Breast epithelium (tissue), 4 donors: ENCODE measurements around the gene SLC22A31. TPM values are rescaled to one million over a fixed set of nuclear protein-coding genes. Genes with fewer than 3 reads are reported as not detected.

Experiments used
- DNase-seq, 2 donors: peaks; one replicate each; pipeline ENCODE4 v3.0.0-alpha.2; 2019; ENCODE audit warnings: low spot score in 2 of 2
- H3K27ac ChIP-seq, 2 donors: fragments of 200-600 bp; sonication (generic) in 1 of 2; one replicate each; pipeline ENCODE4 v1.5.1; 2016 to 2019; ENCODE audit warnings: mild to moderate bottlenecking in 1 of 2
- H3K27me3 ChIP-seq, 2 donors: fragments of 200-600 bp; sonication (generic) in 1 of 2; one replicate each; pipeline versions ENCODE4 v1.5.1 to v1.6.0; 2017 to 2019; ENCODE audit warnings: control low read depth in 1 of 2, mild to moderate bottlenecking in 1 of 2
- H3K36me3 ChIP-seq: fragments of 200-600 bp; one replicate; pipeline ENCODE4 v1.5.1; 2019
- H3K4me1 ChIP-seq, 2 donors: fragments of 200-600 bp; sonication (generic); one replicate each; pipeline ENCODE4 v1.5.1; 2016 to 2019; ENCODE audit warnings: control low read depth in 1 of 2
- H3K4me3 ChIP-seq, 3 donors: fragments of 200-600 bp; sonication (generic); 1 replicate in 2 of 3; 2 replicates in 1 of 3; pipeline ENCODE4 v1.5.1; 2016 to 2019; ENCODE audit warnings: mild to moderate bottlenecking in 3 of 3, moderate library complexity in 2 of 3
- H3K9me3 ChIP-seq, 2 donors: fragments of 200-600 bp; sonication (generic) in 1 of 2; one replicate each; pipeline ENCODE4 v1.5.1; 2016 to 2019; ENCODE audit warnings: control low read depth in 1 of 2
- POLR2A ChIP-seq: fragments of 450-650 bp; IDR thresholded peaks from one replicate; pipeline ENCODE4 v1.6.1; 2016; ENCODE audit warnings: antibody characterized with exemption, mild to moderate bottlenecking, moderate library complexity
- POLR2AphosphoS5 ChIP-seq, 3 donors: sonication (generic); formaldehyde crosslinking; IDR thresholded peaks; one replicate each; pipeline ENCODE4 v1.6.1; 2017; ENCODE audit warnings: antibody characterized with exemption in 3 of 3
- intact Hi-C: fragments of 100-400 bp; cut with DNase I; formaldehyde crosslinking; loops from one replicate; pipeline ENCODE4 v1.15.1; 2023; ENCODE audit warnings: low total_unique reads
- total RNA-seq, 3 donors: library from RNA; depleted of rRNA; stranded (reverse); fragments of >200 nt; gene quantifications; one replicate each; pipeline ENCODE4 v1.1.0, GENCODE V29; 2016
- TF ChIP-seq, protein P1 (sequence below), 3 donors: fragments of 450-650 bp; IDR thresholded peaks; one replicate each; pipeline ENCODE4 v1.5.1; 2016 to 2017; ENCODE audit warnings: antibody characterized with exemption in 3 of 3, mild to moderate bottlenecking in 3 of 3, moderate library complexity in 3 of 3

SLC22A31 gene
- total RNA-seq, 3 donors from 2014 or later = not detected

DNA sequence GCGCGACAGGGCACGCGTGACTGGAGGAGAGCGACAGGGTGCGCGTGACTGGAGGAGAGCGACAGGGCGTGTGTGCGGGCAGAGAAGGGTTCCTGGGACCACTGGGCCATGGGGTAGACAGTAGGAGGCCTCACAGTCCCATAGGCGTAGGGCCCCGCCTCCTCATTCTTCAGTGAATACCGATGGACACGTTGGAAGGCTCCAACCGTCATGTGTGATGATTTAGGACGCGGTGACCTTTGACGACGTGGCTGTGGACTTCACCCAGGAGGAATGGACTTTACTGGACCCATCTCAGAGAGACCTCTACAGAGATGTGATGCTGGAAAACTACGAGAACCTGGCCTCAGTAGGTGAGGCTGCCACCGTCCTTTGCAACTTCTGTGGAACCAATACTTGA, 22.6 kb upstream of the SLC22A31 start:
- peaks cover 14% of the 10 kb centered on the region for H3K36me3 ChIP-seq
- intact Hi-C loops = no loop called here
- H3K27ac ChIP-seq = no peak overlapping the region
- H3K4me1 ChIP-seq = no peaks in the 10 kb centered on the region
- H3K9me3 ChIP-seq = no peaks in the 10 kb centered on the region
- TF ChIP-seq, protein P1, sequence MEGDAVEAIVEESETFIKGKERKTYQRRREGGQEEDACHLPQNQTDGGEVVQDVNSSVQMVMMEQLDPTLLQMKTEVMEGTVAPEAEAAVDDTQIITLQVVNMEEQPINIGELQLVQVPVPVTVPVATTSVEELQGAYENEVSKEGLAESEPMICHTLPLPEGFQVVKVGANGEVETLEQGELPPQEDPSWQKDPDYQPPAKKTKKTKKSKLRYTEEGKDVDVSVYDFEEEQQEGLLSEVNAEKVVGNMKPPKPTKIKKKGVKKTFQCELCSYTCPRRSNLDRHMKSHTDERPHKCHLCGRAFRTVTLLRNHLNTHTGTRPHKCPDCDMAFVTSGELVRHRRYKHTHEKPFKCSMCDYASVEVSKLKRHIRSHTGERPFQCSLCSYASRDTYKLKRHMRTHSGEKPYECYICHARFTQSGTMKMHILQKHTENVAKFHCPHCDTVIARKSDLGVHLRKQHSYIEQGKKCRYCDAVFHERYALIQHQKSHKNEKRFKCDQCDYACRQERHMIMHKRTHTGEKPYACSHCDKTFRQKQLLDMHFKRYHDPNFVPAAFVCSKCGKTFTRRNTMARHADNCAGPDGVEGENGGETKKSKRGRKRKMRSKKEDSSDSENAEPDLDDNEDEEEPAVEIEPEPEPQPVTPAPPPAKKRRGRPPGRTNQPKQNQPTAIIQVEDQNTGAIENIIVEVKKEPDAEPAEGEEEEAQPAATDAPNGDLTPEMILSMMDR (IDR thresholded peaks at IDR 0.05) = no peak
- TF ChIP-seq POLR2A (no peak), POLR2AphosphoS5 (IDR thresholded peaks at IDR 0.05) (no peak)
- no peak for DNase-seq
- H3K27me3 ChIP-seq = no peaks in the 10 kb centered on the region
- H3K4me3 ChIP-seq = no peak overlapping the region

GRCh38 chr16:89221604-89222003, 21.3 kb upstream of the SLC22A31 start:
- TF ChIP-seq POLR2AphosphoS5 (IDR thresholded peaks at IDR 0.05) = no peak
- TF ChIP-seq POLR2A = no peak
- H3K36me3 ChIP-seq = peaks cover 2% of the 10 kb centered on the region
- DNase-seq = no peak
- no peak overlapping the region for H3K27ac ChIP-seq
- no peak overlapping the region for H3K4me3 ChIP-seq
- no peaks in the 10 kb centered on the region for H3K27me3 ChIP-seq
- intact Hi-C loops = no loop called here
- no peaks in the 10 kb centered on the region for H3K4me1 ChIP-seq
- no peaks in the 10 kb centered on the region for H3K9me3 ChIP-seq

- Histone ChIP-seq H3K27ac (no peak overlapping the region), H3K4me1 (peaks cover 0 to 5% of the 10 kb centered on the region in 2 donors), H3K36me3 (no peaks in the 10 kb centered on the region), H3K4me3 (no peak overlapping the region), H3K9me3 (no peaks in the 10 kb centered on the region), H3K27me3 (no peaks in the 10 kb centered on the region)
- DNase-seq = no peak
- TF ChIP-seq, protein P1 (IDR thresholded peaks at IDR 0.05) = no peak
- no peak for TF ChIP-seq POLR2A
- no peak for TF ChIP-seq POLR2AphosphoS5 (IDR thresholded peaks at IDR 0.05)
- intact Hi-C loops = no loop called here
Measured at GRCh38 chr16:89219365-89219764, 19.0 kb upstream of the SLC22A31 start.

GRCh38 chr16:89217388-89218191, 17.3 kb upstream of the SLC22A31 start, which contains the start of gene ZNF778:
Gene ZNF778, plus strand, starts transcription at chr16:89217703. Its CDS starts 3,425 bp downstream, at chr16:89221128.
- peak; percentile 76 to 79 for DNase-seq

GRCh38 chr16:89217138-89217387, 16.7 kb upstream of the SLC22A31 start:
- no peaks in the 10 kb centered on the region for H3K27me3 ChIP-seq
- H3K36me3 ChIP-seq = no peaks in the 10 kb centered on the region
- peaks cover 0 to 5% of the 10 kb centered on the region in 2 donors for H3K4me1 ChIP-seq
- intact Hi-C loops = no loop called here
- DNase-seq = no peak
- TF ChIP-seq, protein P1 (IDR thresholded peaks at IDR 0.05) = no peak
- H3K4me3 ChIP-seq = peak overlapping the region; percentile 74 to 97 (median 96)
- no peaks in the 10 kb centered on the region for H3K9me3 ChIP-seq
- H3K27ac ChIP-seq = peak overlapping the region; percentile 95 to 98

More at GRCh38 chr16:89217388-89218191, 17.3 kb upstream of the SLC22A31 start, which contains the start of gene ZNF778:
- H3K4me3 ChIP-seq = peak within 1 kb of the TSS; percentile 74 to 97 (median 96)
- no peaks in the 10 kb centered on the region for H3K9me3 ChIP-seq
- H3K27me3 ChIP-seq = no peaks in the 10 kb centered on the region
- H3K36me3 ChIP-seq = no peaks in the 10 kb centered on the region
- H3K4me1 ChIP-seq = peaks cover 0 to 5% of the 10 kb centered on the region in 2 donors
- intact Hi-C loops = no loop called here
- peak within 1 kb of the TSS; percentile 95 to 98 for H3K27ac ChIP-seq
- peak; percentile 55 for TF ChIP-seq POLR2A
- TF ChIP-seq, protein P1 (IDR thresholded peaks at IDR 0.05) = peak in 1 of 3 donors; percentile 11
- TF ChIP-seq POLR2AphosphoS5 (IDR thresholded peaks at IDR 0.05) = peak; percentile 81 to 93 (median 86)
